ELF-1 (cell line): ENCODE results near the gene NOC4L.
A peak's percentile ranks its signal among the peaks of the same experiment; 100 is the strongest.
"Not testable (repeated sequence)": the region's sequence is repeated elsewhere in the genome, so short reads cannot be mapped to it uniquely, and the experiment has no call there.

Experiments
- DNase-seq: peaks from one replicate; pipeline ENCODE4 v3.0.0-alpha.2; 2016; ENCODE audit warnings: low read depth, low spot score

The NOC4L gene

GRCh38 chr12:132142679-132143335 lies 1.4 kb upstream of the NOC4L start:
- no peak for DNase-seq

- no peak for DNase-seq
Measured at GRCh38 chr12:132143336-132144071, 753 bp upstream of the NOC4L start.

GRCh38 chr12:132144810-132145168 lies 532 bp downstream of the NOC4L start:
- no peak for DNase-seq

- DNase-seq = no peak
Measured at GRCh38 chr12:132145334-132145733, 1.1 kb downstream of the NOC4L start.

GRCh38 chr12:132146098-132146497 lies 1.8 kb downstream of the NOC4L start:
- no peak for DNase-seq

GRCh38 chr12:132146772-132147422 lies 2.6 kb downstream of the NOC4L start:
- no peak for DNase-seq

GRCh38 chr12:132147423-132148367 lies 3.4 kb downstream of the NOC4L start:
- no peak for DNase-seq

GRCh38 chr12:132148368-132149045 lies 4.2 kb downstream of the NOC4L start:
- no peak for DNase-seq

GRCh38 chr12:132149526-132149925 lies 5.3 kb downstream of the NOC4L start:
- DNase-seq = not testable (repeated sequence)

GRCh38 chr12:132150780-132151144 lies 6.5 kb downstream of the NOC4L start:
- no peak for DNase-seq

GRCh38 chr12:132151145-132151765 lies 7.0 kb downstream of the NOC4L start:
- DNase-seq = no peak

GRCh38 chr12:132151766-132152410 lies 7.6 kb downstream of the NOC4L start:
- no peak for DNase-seq

GRCh38 chr12:132152411-132152821 lies 8.2 kb downstream of the NOC4L start:
- no peak for DNase-seq

- no peak for DNase-seq
Measured at GRCh38 chr12:132152953-132153352, 8.7 kb downstream of the NOC4L start.

- peak; percentile 94 for DNase-seq
Measured at GRCh38 chr12:132153501-132154340, 9.5 kb downstream of the NOC4L start.

- no peak for DNase-seq
Measured at GRCh38 chr12:132154341-132154761, 10.1 kb downstream of the NOC4L start.

GRCh38 chr12:132154941-132155770 lies 10.9 kb downstream of the NOC4L start:
- no peak for DNase-seq
